GM12892 (cell line): ENCODE data around the gene SDR9C7.
"Not testable (repeated sequence)": the region's sequence is repeated elsewhere in the genome, so short reads cannot be mapped to it uniquely, and the experiment has no call there.

ENCODE experiments used
- POLR2A ChIP-seq: IDR thresholded peaks from 2 replicates; pipeline ENCODE4 v1.6.1; 2011; ENCODE audit warnings: low read depth, low read length, control low read depth
- POLR2AphosphoS5 ChIP-seq: IDR thresholded peaks from 2 replicates; pipeline ENCODE4 v1.6.1; 2011; ENCODE audit warnings: low read depth, low read length, control low read depth
- TAF1 ChIP-seq: IDR thresholded peaks from 2 replicates; pipeline ENCODE4 v1.6.1; 2011; ENCODE audit warnings: low read depth, mild to moderate bottlenecking, control low read depth, low read length, borderline replicate concordance

GRCh38 chr12:56968910-56969309 lies 34.7 kb upstream of the SDR9C7 start:
- TF ChIP-seq POLR2AphosphoS5, POLR2A, TAF1: not testable (repeated sequence)
